H1 (cell line): Measurements from ENCODE around the gene B3GAT1. TPM values are rescaled to one million over a fixed set of nuclear protein-coding genes. Genes with fewer than 3 reads are reported as not detected.

Experiments
- CTCF ChIA-PET: fragments of 300-600 bp; sonication (Branson Sonifier 250); formaldehyde crosslinking; loops from one replicate; lab custom pipeline; 2021; ENCODE audit not compliant: partially characterized antibody; lab: Charles Lee
- POLR2A ChIA-PET: fragments of 300-600 bp; sonication (Branson Sonifier 250); formaldehyde crosslinking; loops from one replicate; lab custom pipeline; 2021; ENCODE audit warnings: inconsistent platforms; ENCODE audit not compliant: partially characterized antibody; lab: Charles Lee
- DNase-seq, 2 experiments: peaks; one replicate each; pipeline versions ENCODE4 v3.0.0 to v3.0.0-alpha.2; 2010 to 2022; ENCODE audit warnings: low spot score in 2 of 2, low read depth in 1 of 2, mixed read lengths in 1 of 2
- FAIRE-seq: peaks from 2 replicates; lab custom pipeline; 2011; peaks lifted over from hg19 to GRCh38; lab: Jason Lieb, UNC
- H2AFZ ChIP-seq: 2 replicates; pipeline ENCODE4 v1.8.1; 2012; ENCODE audit warnings: low read length, inconsistent platforms
- H2AK5ac ChIP-seq: 2 replicates; pipeline ENCODE4 v1.6.1; 2013; ENCODE audit warnings: low read depth, low read length
- H2BK120ac ChIP-seq: replicated peaks from 2 replicates; pipeline ENCODE3; 2013; ENCODE audit warnings: low read depth, low read length, inconsistent platforms
- H2BK12ac ChIP-seq: 2 replicates; pipeline ENCODE4 v1.6.1; 2013; ENCODE audit warnings: low read depth, low read length
- H2BK15ac ChIP-seq: 2 replicates; pipeline ENCODE4 v1.6.1; 2013; ENCODE audit warnings: low read length
- H2BK20ac ChIP-seq: 2 replicates; pipeline ENCODE4 v1.6.1; 2013; ENCODE audit warnings: low read length
- H2BK5ac ChIP-seq: 2 replicates; pipeline ENCODE4 v1.6.1; 2013; ENCODE audit warnings: low read depth, low read length
- H3K14ac ChIP-seq: 2 replicates; pipeline ENCODE4 v1.6.1; 2013; ENCODE audit warnings: inconsistent platforms; ENCODE audit not compliant: insufficient read length
- H3K18ac ChIP-seq: 2 replicates; pipeline ENCODE4 v1.6.1; 2013; ENCODE audit warnings: low read length; ENCODE audit errors: extremely low read depth
- H3K23ac ChIP-seq: 2 replicates; pipeline ENCODE4 v1.6.1; 2013; ENCODE audit warnings: inconsistent platforms; ENCODE audit not compliant: insufficient read length
- H3K23me2 ChIP-seq: 2 replicates; pipeline ENCODE4 v1.6.1; 2013; ENCODE audit warnings: low read depth, low read length
- H3K27ac ChIP-seq: 2 replicates; pipeline ENCODE4 v1.6.1; 2011; ENCODE audit warnings: low read depth, low read length, inconsistent platforms
- H3K27me3 ChIP-seq, 4 experiments: replicated peaks in 1 of 4; 1 replicate in 1 of 4; 2 replicates in 3 of 4; pipeline versions ENCODE4 v1.6.1 to v1.8.1; 2011 to 2013; ENCODE audit warnings: low read length in 3 of 4, mild to moderate bottlenecking in 3 of 4, inconsistent platforms in 2 of 4, mixed read lengths in 2 of 4, moderate library complexity in 1 of 4; ENCODE audit not compliant: control insufficient read depth in 3 of 4, insufficient read depth in 3 of 4; ENCODE audit errors: extremely low read depth in 1 of 4
- H3K36me3 ChIP-seq, 4 experiments: 2 replicates each; pipeline versions ENCODE4 v1.6.1 to v1.8.1; 2011 to 2013; ENCODE audit warnings: mild to moderate bottlenecking in 4 of 4, low read length in 3 of 4, moderate library complexity in 2 of 4, control low read depth in 1 of 4, inconsistent platforms in 1 of 4; ENCODE audit not compliant: insufficient read depth in 4 of 4, control insufficient read depth in 2 of 4
- H3K4ac ChIP-seq: replicated peaks from 2 replicates; pipeline ENCODE3; 2013; ENCODE audit warnings: low read length, low read depth, mixed read lengths, inconsistent platforms; ENCODE audit not compliant: insufficient read length
- H3K4me1 ChIP-seq, 4 experiments: replicated peaks in 1 of 4; 1 replicate in 1 of 4; 2 replicates in 3 of 4; pipeline versions ENCODE4 v1.6.1 to v1.8.1; 2011 to 2013; ENCODE audit warnings: low read length in 3 of 4, inconsistent platforms in 2 of 4, mixed read lengths in 1 of 4; ENCODE audit not compliant: insufficient read depth in 4 of 4, control insufficient read depth in 3 of 4
- H3K4me2 ChIP-seq, 2 experiments: 2 replicates each; pipeline versions ENCODE4 v1.6.1 to v1.8.1; 2011 to 2013; ENCODE audit warnings: low read depth in 2 of 2, low read length in 2 of 2, control low read depth in 1 of 2, inconsistent platforms in 1 of 2, mild to moderate bottlenecking in 1 of 2; ENCODE audit not compliant: insufficient read depth in 1 of 2
- H3K4me3 ChIP-seq, 4 experiments: fragments of 200-600, 300-600 bp in 1 of 4; sonication (generic), shearing (Covaris generic), sonication (Bioruptor Twin) in 1 of 4; 2 replicates each; pipeline versions ENCODE4 v1.5.1 to v1.8.1; 2011 to 2016; ENCODE audit warnings: low read length in 4 of 4, low read depth in 3 of 4, control low read depth in 2 of 4, inconsistent platforms in 2 of 4, mild to moderate bottlenecking in 2 of 4, mixed read lengths in 1 of 4, moderate library complexity in 1 of 4; ENCODE audit not compliant: insufficient read depth in 2 of 4; ENCODE audit errors: extremely low read depth in 1 of 4
- H3K56ac ChIP-seq: replicated peaks from 2 replicates; pipeline ENCODE3; 2013; ENCODE audit warnings: low read depth, mild to moderate bottlenecking, mixed read lengths, low read length, inconsistent platforms; ENCODE audit not compliant: insufficient read length
- H3K79me1 ChIP-seq: 2 replicates; pipeline ENCODE4 v1.6.1; 2013; ENCODE audit warnings: low read depth, low read length, control low read depth
- H3K79me2 ChIP-seq, 2 experiments: 2 replicates each; pipeline versions ENCODE4 v1.6.1 to v1.8.1; 2012 to 2013; ENCODE audit warnings: low read length in 2 of 2, mild to moderate bottlenecking in 2 of 2, inconsistent platforms in 1 of 2; ENCODE audit not compliant: insufficient read depth in 2 of 2, control insufficient read depth in 1 of 2
- H3K9ac ChIP-seq, 4 experiments: replicated peaks in 1 of 4; 1 replicate in 1 of 4; 2 replicates in 3 of 4; pipeline versions ENCODE4 v1.6.1 to v1.8.1; 2011 to 2013; ENCODE audit warnings: low read depth in 3 of 4, low read length in 3 of 4, control low read depth in 2 of 4, mild to moderate bottlenecking in 2 of 4, moderate library complexity in 2 of 4, inconsistent platforms in 1 of 4; ENCODE audit errors: extremely low read depth in 1 of 4
- H3K9me3 ChIP-seq, 2 experiments: 2 replicates each; pipeline versions ENCODE4 v1.6.1 to v1.8.1; 2012 to 2013; ENCODE audit warnings: mild to moderate bottlenecking in 2 of 2, moderate library complexity in 2 of 2, control low read depth in 1 of 2, inconsistent platforms in 1 of 2, low read depth in 1 of 2, low read length in 1 of 2, mixed read lengths in 1 of 2; ENCODE audit not compliant: insufficient read depth in 2 of 2
- H4K20me1 ChIP-seq, 2 experiments: replicated peaks in 1 of 2; 2 replicates each; pipeline versions ENCODE3 to v1.8.1; 2011 to 2013; ENCODE audit warnings: inconsistent platforms in 2 of 2, low read length in 2 of 2, mild to moderate bottlenecking in 1 of 2; ENCODE audit not compliant: insufficient read depth in 2 of 2, control insufficient read depth in 1 of 2
- H4K5ac ChIP-seq: 2 replicates; pipeline ENCODE4 v1.6.1; 2013; ENCODE audit warnings: low read length, low read depth, mixed read lengths, inconsistent platforms; ENCODE audit not compliant: insufficient read length
- H4K8ac ChIP-seq: 2 replicates; pipeline ENCODE4 v1.8.0; 2013; ENCODE audit warnings: mild to moderate bottlenecking, moderate library complexity, low read length, inconsistent platforms; ENCODE audit not compliant: insufficient read depth; ENCODE audit errors: extremely low read depth
- H4K91ac ChIP-seq: replicated peaks from 2 replicates; pipeline ENCODE3; 2013; ENCODE audit warnings: low read length, mixed read lengths, inconsistent platforms; ENCODE audit not compliant: insufficient read length
- BRCA1 ChIP-seq: IDR thresholded peaks from 2 replicates; pipeline ENCODE4 v1.6.1; 2012; ENCODE audit warnings: low read depth, low read length, improper control_type of control experiment
- CBX5 ChIP-seq: fragments of 300-800, 300-1000 bp; sonication (generic); IDR thresholded peaks from 2 replicates; pipeline ENCODE4 v1.7.1; 2016; ENCODE audit warnings: antibody characterized with exemption, low read length, low read depth
- FOSL1 ChIP-seq: IDR thresholded peaks from 2 replicates; pipeline ENCODE4 v1.6.1; 2011; ENCODE audit warnings: mild to moderate bottlenecking, low read depth, low read length, moderate library complexity; ENCODE audit not compliant: insufficient read depth
- GTF2F1 ChIP-seq: IDR thresholded peaks from 2 replicates; pipeline ENCODE4 v1.6.1; 2012; ENCODE audit warnings: low read depth, low read length, improper control_type of control experiment, borderline replicate concordance
- HDAC6 ChIP-seq: IDR thresholded peaks from one replicate; pipeline ENCODE4 v1.7.1; 2012; ENCODE audit warnings: low read depth, mild to moderate bottlenecking, inconsistent platforms, low read length, moderate library complexity
- MAX ChIP-seq: IDR thresholded peaks from 2 replicates; pipeline ENCODE4 v1.6.1; 2012; ENCODE audit warnings: inconsistent platforms
- POLR2AphosphoS5 ChIP-seq: IDR thresholded peaks from 2 replicates; pipeline ENCODE4 v1.6.1; 2011; ENCODE audit warnings: low read depth, low read length
- TAF1 ChIP-seq: IDR thresholded peaks from 2 replicates; pipeline ENCODE4 v1.6.1; 2011; ENCODE audit warnings: mild to moderate bottlenecking, low read depth, low read length
- USF2 ChIP-seq: IDR thresholded peaks from 2 replicates; pipeline ENCODE4 v1.6.1; 2011; ENCODE audit warnings: low read length, improper control_type of control experiment
- WGBS, 2 experiments: shearing (Covaris generic) in 1 of 2; methylation state at CpG; one replicate each; pipeline versions ENCODE4 v1.1.6 to v1.1.7; 2013 to 2015; ENCODE audit warnings: low lambda C conversion rate in 2 of 2, mixed read lengths in 2 of 2, inconsistent platforms in 1 of 2, low coverage in 1 of 2, missing lambda C conversion rate in 1 of 2; ENCODE audit not compliant: insufficient replicate concordance in 2 of 2, insufficient coverage in 1 of 2, insufficient read length in 1 of 2; ENCODE audit errors: extremely low coverage in 1 of 2, missing lambda C conversion rate in 1 of 2; 5-methylcytosine and 5-hydroxymethylcytosine counted together
- polyA plus RNA-seq, 7 experiments: library from polyadenylated mRNA; depleted of rRNA in 3 of 7; stranded (reverse) in 5 of 7; unstranded in 2 of 7; fragments of >200 nt in 5 of 7; fragments of 200-250 nt in 2 of 7; gene quantifications; 1 replicate in 5 of 7; 2 replicates in 1 of 7; 4 replicates in 1 of 7; pipeline versions ENCODE4 v1.2.1 to v1.2.3, GENCODE V29; 2011 to 2013; ENCODE audit warnings: missing spikeins in 2 of 7, mixed read lengths in 2 of 7
- total RNA-seq: library from RNA; stranded (reverse); fragmentation: NEBNext Ultra II Directional; extraction: Animal tissue kit (Norgen Biotek cat#: 25700); gene quantifications from 2 replicates; pipeline ENCODE4 v1.2.1, GENCODE V29; 2021

B3GAT1 gene
- total and polyA plus RNA-seq, 2 of the 8 experiments (the other 6 are each of a cell fraction or from before 2014, with no cell fraction given) = 19.7 to 32.4 TPM

GRCh38 chr11:134449051-134449450 is 37.0 kb upstream of the B3GAT1 start:
- no peak overlapping the region for H2BK15ac ChIP-seq
- H3K23ac ChIP-seq = no peak overlapping the region

More at GRCh38 chr11:134449051-134449450, 37.0 kb upstream of the B3GAT1 start:
- no peaks in the 10 kb centered on the region for H3K9me3 ChIP-seq
- TF ChIP-seq POLR2AphosphoS5 = no peak
- TF ChIP-seq MAX = no peak
- TF ChIP-seq GTF2F1 = no peak
- no peak for TF ChIP-seq CBX5
- TF ChIP-seq BRCA1 = no peak
- no peak for TF ChIP-seq TAF1
- TF ChIP-seq HDAC6 = no peak
- no peak for TF ChIP-seq FOSL1
- TF ChIP-seq USF2 = no peak
- H3K4me1 ChIP-seq = 0 out of 7 replicates have a peak, but pooled peaks cover 0 to 2% (median 0%) of the 10 kb centered on the region in 4 experiments
- no peak overlapping the region for H3K4me3 ChIP-seq
- no peaks in the 10 kb centered on the region for H3K79me2 ChIP-seq
- no peaks in the 10 kb centered on the region for H3K23me2 ChIP-seq
- H2AK5ac ChIP-seq = no peak overlapping the region
- no peak overlapping the region for H2BK5ac ChIP-seq
- H3K14ac ChIP-seq = no peak overlapping the region
- H3K4me2 ChIP-seq = no peak overlapping the region
- no peak overlapping the region for H4K8ac ChIP-seq
- no peak overlapping the region for H2BK12ac ChIP-seq
- no peaks in the 10 kb centered on the region for H3K79me1 ChIP-seq
- H4K5ac ChIP-seq = no peak overlapping the region
- H2AFZ ChIP-seq = no peak overlapping the region
- no peak overlapping the region for H2BK20ac ChIP-seq
- FAIRE-seq (no peak), DNase-seq (no peak)
- H3K36me3 ChIP-seq = no peaks in the 10 kb centered on the region
- H4K20me1 ChIP-seq = no peaks in the 10 kb centered on the region
- H2BK120ac ChIP-seq = no peak overlapping the region
- H3K9ac ChIP-seq = no peak overlapping the region
- POLR2A ChIA-PET = interaction anchor here (1.7 kb wide), 1 partner anchor 11 kb away, joined by 5 read pairs; no protein-coding TSS in a partner anchor
- 94% methylated on average over 1 of the region's 1 CpG; no CpG with 5 or more reads in 1 of the 2 experiments for WGBS, 2 experiments
- no peak overlapping the region for H3K18ac ChIP-seq
- no peaks in the 10 kb centered on the region for H3K27me3 ChIP-seq
- no peak overlapping the region for H3K4ac ChIP-seq
- H3K27ac ChIP-seq = no peak overlapping the region
- no peak overlapping the region for H3K56ac ChIP-seq
- CTCF ChIA-PET = interaction anchor here (0.8 to 2.7 kb wide), 12 partner anchors 9 to 85 kb away, joined by 3 to 10 read pairs (median 4); no protein-coding TSS in a partner anchor
- H4K91ac ChIP-seq = no peak overlapping the region
